GM19463 (cell line): ENCODE data around the gene CYP8B1.
A peak's percentile ranks its signal among the peaks of the same experiment; 100 is the strongest.

Experiments used
- ATAC-seq: cut with Tn5 transposase; IDR thresholded peaks from one replicate; pipeline ENCODE4 v1.9.1; 2021; ENCODE audit warnings: mild to moderate bottlenecking, moderate library complexity; ENCODE audit not compliant: unreplicated experiment

The CYP8B1 gene

GRCh38 chr3:42853739-42854302 is 21.9 kb downstream of the CYP8B1 start:
- no peak for ATAC-seq

- no peak for ATAC-seq
Measured at GRCh38 chr3:42853056-42853455, 22.6 kb downstream of the CYP8B1 start.

GRCh38 chr3:42852441-42852840 is 23.2 kb downstream of the CYP8B1 start:
- ATAC-seq: no peak

GRCh38 chr3:42851228-42851834 is 24.3 kb downstream of the CYP8B1 start:
- no peak for ATAC-seq

- no peak for ATAC-seq
Measured at GRCh38 chr3:42850263-42850662, 25.4 kb downstream of the CYP8B1 start.

- no peak for ATAC-seq
Measured at GRCh38 chr3:42849017-42849416, 26.7 kb downstream of the CYP8B1 start.

- no peak for ATAC-seq
Measured at GRCh38 chr3:42847731-42848130, 27.9 kb downstream of the CYP8B1 start.

GRCh38 chr3:42846685-42847522 is 28.8 kb downstream of the CYP8B1 start:
- ATAC-seq: peak; percentile 51

- no peak for ATAC-seq
Measured at GRCh38 chr3:42844815-42845214, 30.9 kb downstream of the CYP8B1 start.

- ATAC-seq: no peak
Measured at GRCh38 chr3:42844412-42844713, 31.3 kb downstream of the CYP8B1 start.

- ATAC-seq: no peak
Measured at GRCh38 chr3:42843713-42844411, 31.8 kb downstream of the CYP8B1 start.

- no peak for ATAC-seq
Measured at GRCh38 chr3:42841332-42841731, 34.3 kb downstream of the CYP8B1 start.

- ATAC-seq: peak; percentile 89
Measured at GRCh38 chr3:42839616-42840015, 36.1 kb downstream of the CYP8B1 start.

- ATAC-seq: no peak
Measured at GRCh38 chr3:42838571-42838970, 37.1 kb downstream of the CYP8B1 start.

GRCh38 chr3:42836150-42837123 is 39.2 kb downstream of the CYP8B1 start:
- ATAC-seq: no peak

GRCh38 chr3:42831321-42831713 is 44.4 kb downstream of the CYP8B1 start:
- no peak for ATAC-seq

GRCh38 chr3:42830437-42831320 is 45.0 kb downstream of the CYP8B1 start:
- ATAC-seq: no peak

- no peak for ATAC-seq
Measured at GRCh38 chr3:42829628-42830436, 45.8 kb downstream of the CYP8B1 start.
